Mesodermal cell (in vitro differentiated cells): ENCODE data around the gene ZNF747.

Experiments used
- H3K27ac ChIP-seq: 2 replicates; pipeline ENCODE4 v1.7.0; 2013; ENCODE audit warnings: mild to moderate bottlenecking, low read depth, low read length, moderate library complexity; ENCODE audit not compliant: severe bottlenecking
- H3K36me3 ChIP-seq: 2 replicates; pipeline ENCODE4 v1.7.1; 2013; ENCODE audit warnings: mild to moderate bottlenecking, low read length, moderate library complexity; ENCODE audit not compliant: control insufficient read depth, insufficient read depth
- H3K4me1 ChIP-seq: one replicate; pipeline ENCODE4 v1.7.1; 2013; ENCODE audit warnings: mild to moderate bottlenecking, low read length; ENCODE audit not compliant: insufficient read depth, control insufficient read depth, poor library complexity, severe bottlenecking
- H3K4me3 ChIP-seq: 2 replicates; pipeline ENCODE4 v1.7.0; 2013; ENCODE audit warnings: low read length, control low read depth, mild to moderate bottlenecking; ENCODE audit not compliant: insufficient read depth, poor library complexity, severe bottlenecking; ENCODE audit errors: extremely low read depth
- H3K9me3 ChIP-seq: 2 replicates; pipeline ENCODE4 v1.7.1; 2013; ENCODE audit warnings: mild to moderate bottlenecking, low read length, moderate library complexity; ENCODE audit not compliant: control insufficient read depth
- WGBS, 2 experiments: methylation state at CpG; one replicate each; pipeline ENCODE4 v1.1.5; 2013; ENCODE audit warnings: missing lambda C conversion rate in 2 of 2; ENCODE audit not compliant: insufficient coverage in 2 of 2; 5-methylcytosine and 5-hydroxymethylcytosine counted together

Gene ZNF747

DNA sequence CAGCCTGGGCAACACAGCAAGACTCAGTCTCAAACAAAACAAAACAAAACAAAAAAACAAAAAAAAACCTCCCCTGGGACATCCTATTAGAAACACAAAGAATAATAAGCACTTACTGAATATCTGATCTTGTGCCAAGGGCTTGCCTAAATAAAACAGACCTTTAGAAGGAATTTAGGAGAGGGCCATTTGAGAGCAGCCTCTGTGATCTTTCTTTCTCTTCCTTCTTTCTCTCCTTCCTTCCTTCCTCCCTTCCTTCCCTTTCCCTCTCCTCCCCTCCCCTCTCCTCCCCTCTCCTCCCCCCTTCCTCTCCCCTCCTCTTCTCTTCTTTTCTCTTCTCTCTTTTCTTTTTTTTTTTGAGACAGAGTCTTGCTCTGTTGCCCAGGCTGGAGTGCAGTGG, 49.8 kb downstream of the ZNF747 start:
- H3K4me3 ChIP-seq = no peak overlapping the region
- no peaks in the 10 kb centered on the region for H3K9me3 ChIP-seq
- no peaks in the 10 kb centered on the region for H3K36me3 ChIP-seq
- H3K27ac ChIP-seq = no peak overlapping the region
- no peaks in the 10 kb centered on the region for H3K4me1 ChIP-seq

- H3K9me3 ChIP-seq = no peaks in the 10 kb centered on the region
- no peaks in the 10 kb centered on the region for H3K36me3 ChIP-seq
- H3K27ac ChIP-seq = no peak overlapping the region
- 88 to 94% methylated on average over 3 of the region's 3 CpGs for WGBS, 2 experiments
- no peak overlapping the region for H3K4me3 ChIP-seq
- H3K4me1 ChIP-seq = no peaks in the 10 kb centered on the region
These were observed 52.3 kb downstream of the ZNF747 start for GRCh38 chr16:30482366-30482765.

GRCh38 chr16:30481381-30481780, 53.3 kb downstream of the ZNF747 start:
- Histone ChIP-seq H3K4me1 (no peaks in the 10 kb centered on the region), H3K4me3 (no peak overlapping the region), H3K27ac (no peak overlapping the region), H3K9me3 (no peaks in the 10 kb centered on the region), H3K36me3 (no peaks in the 10 kb centered on the region)
- WGBS, 2 experiments = 88 to 90% methylated on average over 4 of the region's 5 CpGs
